LNCaP clone FGC (cell line): ENCODE results near the gene DDAH1.
A peak's percentile ranks its signal among the peaks of the same experiment; 100 is the strongest.

Experiments used
- DNase-seq: peaks from one replicate; pipeline ENCODE4 v3.0.0-alpha.2; 2011; ENCODE audit warnings: low read depth
- H3K4me3 ChIP-seq: 2 replicates; pipeline ENCODE4 v1.5.1; 2011; ENCODE audit warnings: mild to moderate bottlenecking, low read depth, low read length, control low read depth
- CTCF ChIP-seq: IDR thresholded peaks from 2 replicates; pipeline ENCODE4 v1.5.1; 2012; ENCODE audit warnings: mild to moderate bottlenecking; ENCODE audit not compliant: control insufficient read depth, insufficient read depth; ENCODE audit errors: extremely low read depth

The DDAH1 gene

GRCh38 chr1:85379203-85380136 lies 85.5 kb downstream of the DDAH1 start:
- no peak for DNase-seq
- no peak overlapping the region for H3K4me3 ChIP-seq
- no peak for TF ChIP-seq CTCF

- no peak overlapping the region for H3K4me3 ChIP-seq
- no peak for DNase-seq
- TF ChIP-seq CTCF, result no peak
These were observed 86.4 kb downstream of the DDAH1 start for GRCh38 chr1:85378534-85378933.

DNA sequence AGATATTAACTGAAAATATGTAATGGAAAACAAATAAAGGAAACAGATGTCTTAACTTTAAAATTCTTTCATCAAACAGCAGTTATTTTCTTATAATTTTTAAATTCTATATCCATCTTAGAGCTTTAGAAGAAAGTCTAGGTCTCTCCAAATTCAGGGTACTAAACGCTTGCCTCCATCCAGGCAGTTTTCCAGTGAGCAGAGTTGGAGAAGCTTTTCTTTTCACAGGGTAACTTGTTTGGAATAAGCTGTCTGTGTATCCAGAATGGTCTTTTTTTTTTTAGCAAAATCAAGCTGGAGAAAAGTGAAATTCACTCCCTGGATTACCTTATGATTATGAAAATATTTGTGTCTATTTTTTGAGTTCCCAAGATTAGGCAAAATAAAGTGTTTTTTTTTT lies 88.6 kb downstream of the DDAH1 start:
- no peak for TF ChIP-seq CTCF
- no peak for DNase-seq
- H3K4me3 ChIP-seq, result no peak overlapping the region

DNA sequence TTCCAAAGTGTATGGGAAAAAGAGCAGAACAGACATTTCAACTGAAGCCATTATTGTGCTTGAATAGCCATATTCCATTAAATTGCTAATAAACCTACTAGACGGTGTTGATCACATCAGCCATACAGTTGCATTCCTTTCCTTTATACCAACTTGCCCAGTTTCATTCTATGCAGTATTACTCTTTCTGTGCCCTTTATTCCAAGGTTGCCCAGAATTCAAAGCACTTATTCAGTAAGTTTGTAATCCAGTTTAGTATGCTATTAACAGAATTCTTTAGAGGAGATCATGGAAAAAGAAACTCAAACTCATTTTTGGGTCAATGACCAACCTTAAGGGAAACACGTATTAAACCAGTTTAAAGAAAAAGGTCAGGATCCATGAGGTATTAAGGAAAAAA lies 89.5 kb downstream of the DDAH1 start:
- TF ChIP-seq CTCF, result no peak
- no peak for DNase-seq
- H3K4me3 ChIP-seq, result no peak overlapping the region

GRCh38 chr1:85374160-85374559 lies 90.8 kb downstream of the DDAH1 start:
- peak; percentile 52 for DNase-seq
- TF ChIP-seq CTCF, result no peak
- no peak overlapping the region for H3K4me3 ChIP-seq

DNA sequence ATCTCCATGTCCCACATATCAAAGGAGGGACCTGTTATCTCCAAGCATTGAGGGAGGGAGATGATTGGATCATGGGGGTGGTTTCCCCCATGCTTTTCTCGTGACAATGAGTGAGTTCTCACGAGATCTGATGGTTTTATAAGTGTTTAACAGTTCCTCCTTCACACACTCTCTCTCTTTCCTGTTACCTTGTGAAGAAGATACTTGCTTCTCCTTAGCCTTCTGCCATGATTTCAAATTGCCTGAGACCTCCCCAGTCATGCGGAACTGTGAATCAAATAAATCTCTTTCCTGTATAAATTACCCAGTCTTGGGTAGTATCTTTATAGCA lies 91.6 kb downstream of the DDAH1 start:
- no peak for DNase-seq
- H3K4me3 ChIP-seq, result no peak overlapping the region
- no peak for TF ChIP-seq CTCF

GRCh38 chr1:85372683-85373377 lies 92.1 kb downstream of the DDAH1 start:
- no peak for DNase-seq
- TF ChIP-seq CTCF, result no peak
- H3K4me3 ChIP-seq, result no peak overlapping the region
